HCT116 (cell line): ENCODE data around the gene OSTF1. TPM values are rescaled to one million over a fixed set of nuclear protein-coding genes. Genes with fewer than 3 reads are reported as not detected.

Experiments used
- ATAC-seq: fragments of 200-7000 bp; cut with Tn5 transposase; 2 replicates; pipeline ENCODE4 v1.9.1; 2020; ENCODE audit warnings: mild to moderate bottlenecking, moderate library complexity
- BruUV-seq: library from RNA; stranded (reverse); fragments of 400-500 nt; replicated peaks from 2 replicates; lab custom pipeline; 2021; lab: Mats Ljungman, UMichigan
- CTCF ChIA-PET: fragments of 300-600 bp; sonication (Branson Sonifier 250); formaldehyde crosslinking; loops from one replicate; lab custom pipeline; 2021; ENCODE audit warnings: antibody characterized with exemption; lab: Charles Lee
- POLR2A ChIA-PET: fragments of 300-600, 350-600 bp; sonication (Branson Sonifier 250); formaldehyde crosslinking; loops from one replicate; lab custom pipeline; 2021; ENCODE audit warnings: antibody characterized with exemption; lab: Charles Lee
- RAD21 ChIA-PET, 2 experiments: fragments of 300-600 bp; sonication (Branson Sonifier 250); formaldehyde crosslinking; loops; one replicate each; lab custom pipeline; 2023; ENCODE audit warnings: low total read pairs in 2 of 2; ENCODE audit not compliant: uncharacterized antibody in 2 of 2, unreplicated experiment in 2 of 2, low non-redundant PET in 1 of 2; lab: Charles Lee
- DNase-seq: peaks from one replicate; pipeline ENCODE4 v3.0.0-alpha.2; 2010; ENCODE audit warnings: low read depth, low spot score
- H2AFZ ChIP-seq: fragments of 200-600 bp; shearing (Covaris generic), sonication (generic); 2 replicates; pipeline ENCODE4 v1.6.1; 2017; ENCODE audit warnings: low read depth, mixed run types, mixed read lengths, antibody characterized with exemption, low read length; ENCODE audit not compliant: poor library complexity, severe bottlenecking
- H3K27ac ChIP-seq: 2 replicates; pipeline ENCODE4 v1.5.1; 2012; ENCODE audit warnings: low read depth, low read length
- H3K27me3 ChIP-seq: fragments of 200-600 bp; sonication (generic); 2 replicates; pipeline ENCODE4 v1.6.1; 2016; ENCODE audit warnings: mixed run types, low read length, mixed read lengths; ENCODE audit not compliant: insufficient read depth
- H3K36me3 ChIP-seq, 2 experiments: fragments of 200-500 bp in 1 of 2; fragments of 200-600 bp in 1 of 2; sonication (Bioruptor generic) in 1 of 2; sonication (generic) in 1 of 2; 2 replicates each; pipeline versions ENCODE4 v1.5.1 to v1.6.1; 2014 to 2016; ENCODE audit warnings: low read length in 2 of 2, inconsistent platforms in 1 of 2, mixed read lengths in 1 of 2, mixed run types in 1 of 2; ENCODE audit not compliant: insufficient read depth in 2 of 2, control insufficient read depth in 1 of 2
- H3K4me1 ChIP-seq, 2 experiments: fragments of 200-600 bp in 1 of 2; sonication (generic) in 1 of 2; 2 replicates each; pipeline versions ENCODE4 v1.5.1 to v1.6.1; 2012 to 2017; ENCODE audit warnings: low read length in 2 of 2, inconsistent platforms in 1 of 2, mild to moderate bottlenecking in 1 of 2, mixed read lengths in 1 of 2, mixed run types in 1 of 2, moderate library complexity in 1 of 2; ENCODE audit not compliant: insufficient read depth in 2 of 2, control insufficient read depth in 1 of 2
- H3K4me2 ChIP-seq: fragments of 200-600 bp; sonication (generic); 2 replicates; pipeline ENCODE4 v1.6.1; 2017; ENCODE audit warnings: mixed run types, low read length, mixed read lengths
- H3K4me3 ChIP-seq, 2 experiments: fragments of 200-600 bp in 1 of 2; sonication (generic) in 1 of 2; replicated peaks in 1 of 2; 2 replicates each; pipeline ENCODE4 v1.5.1; 2011 to 2016; ENCODE audit warnings: low read length in 2 of 2, control low read depth in 1 of 2, low read depth in 1 of 2, mild to moderate bottlenecking in 1 of 2, mixed read lengths in 1 of 2, mixed run types in 1 of 2
- H3K79me2 ChIP-seq: fragments of 200-600 bp; sonication (generic); 2 replicates; pipeline ENCODE4 v1.6.1; 2017; ENCODE audit warnings: mild to moderate bottlenecking, mixed run types, low read length, moderate library complexity, mixed read lengths; ENCODE audit not compliant: insufficient read depth
- H3K9ac ChIP-seq: fragments of 200-600 bp; sonication (generic); 2 replicates; pipeline ENCODE4 v1.6.1; 2016; ENCODE audit warnings: low read length, mixed read lengths
- H3K9me2 ChIP-seq: fragments of 200-600 bp; sonication (generic), shearing (Covaris generic); 2 replicates; pipeline ENCODE4 v1.6.1; 2017; ENCODE audit warnings: mixed run types, mild to moderate bottlenecking, moderate library complexity; ENCODE audit not compliant: insufficient read depth
- H3K9me3 ChIP-seq, 2 experiments: fragments of 200-500 bp in 1 of 2; fragments of 200-600 bp in 1 of 2; sonication (Bioruptor generic) in 1 of 2; sonication (generic) in 1 of 2; 2 replicates each; pipeline ENCODE4 v1.6.1; 2014 to 2017; ENCODE audit warnings: low read length in 2 of 2, mixed read lengths in 2 of 2, inconsistent platforms in 1 of 2, low read depth in 1 of 2, mild to moderate bottlenecking in 1 of 2, mixed run types in 1 of 2, moderate library complexity in 1 of 2; ENCODE audit not compliant: control insufficient read depth in 1 of 2, insufficient read depth in 1 of 2
- H4K20me1 ChIP-seq: fragments of 200-600 bp; sonication (generic), shearing (Covaris generic); 2 replicates; pipeline ENCODE4 v1.6.1; 2017; ENCODE audit warnings: mixed run types, mild to moderate bottlenecking, moderate library complexity; ENCODE audit not compliant: insufficient read depth
- EGR1 ChIP-seq: IDR thresholded peaks from 2 replicates; pipeline ENCODE4 v1.6.1; 2012; ENCODE audit warnings: low read depth
- POLR2A ChIP-seq: IDR thresholded peaks from 2 replicates; pipeline ENCODE4 v1.7.0; 2011; ENCODE audit warnings: borderline replicate concordance; ENCODE audit not compliant: insufficient read depth, insufficient read length; ENCODE audit errors: extremely low read depth
- SP1 ChIP-seq: IDR thresholded peaks from 2 replicates; pipeline ENCODE4 v1.6.1; 2012; ENCODE audit warnings: low read depth
- SRF ChIP-seq: IDR thresholded peaks from 2 replicates; pipeline ENCODE4 v1.6.1; 2012; ENCODE audit warnings: low read depth
- intact Hi-C: fragments of 100-400 bp; cut with micrococcal nuclease; formaldehyde crosslinking; loops from 2 replicates; pipeline ENCODE4 v1.10.0; 2022
- total RNA-seq: library from RNA; stranded (reverse); gene quantifications from one replicate; pipeline ENCODE4 v1.2.1, GENCODE V29; 2021; ENCODE audit not compliant: unreplicated experiment
- TF ChIP-seq, protein P1 (sequence below): IDR thresholded peaks from 2 replicates; pipeline ENCODE4 v1.6.1; 2012; ENCODE audit warnings: low read depth
- TF ChIP-seq, protein P2 (sequence below): IDR thresholded peaks from 2 replicates; pipeline ENCODE4 v1.6.1; 2012

Gene OSTF1
- total RNA-seq, 1 experiment from 2014 or later, result 20.7 TPM

- ChIA-PET CTCF (no interaction called here), RAD21 (no interaction called here), POLR2A (no interaction called here)
- BruUV-seq, result no TSS peak
- Histone ChIP-seq H3K27me3 (no peaks in the 10 kb centered on the region), H4K20me1 (no peaks in the 10 kb centered on the region), H3K4me3 (no peak overlapping the region), H2AFZ (no peak overlapping the region), H3K9me3 (no peaks in the 10 kb centered on the region), H3K27ac (no peak overlapping the region), H3K9ac (no peak overlapping the region), H3K79me2 (no peaks in the 10 kb centered on the region), H3K36me3 (no peaks in the 10 kb centered on the region), H3K9me2 (no peaks in the 10 kb centered on the region), H3K4me1 (no peaks in the 10 kb centered on the region), H3K4me2 (no peak overlapping the region)
- ATAC-seq (no peak), DNase-seq (no peak)
- no peak for TF ChIP-seq SRF
- TF ChIP-seq, protein P1, sequence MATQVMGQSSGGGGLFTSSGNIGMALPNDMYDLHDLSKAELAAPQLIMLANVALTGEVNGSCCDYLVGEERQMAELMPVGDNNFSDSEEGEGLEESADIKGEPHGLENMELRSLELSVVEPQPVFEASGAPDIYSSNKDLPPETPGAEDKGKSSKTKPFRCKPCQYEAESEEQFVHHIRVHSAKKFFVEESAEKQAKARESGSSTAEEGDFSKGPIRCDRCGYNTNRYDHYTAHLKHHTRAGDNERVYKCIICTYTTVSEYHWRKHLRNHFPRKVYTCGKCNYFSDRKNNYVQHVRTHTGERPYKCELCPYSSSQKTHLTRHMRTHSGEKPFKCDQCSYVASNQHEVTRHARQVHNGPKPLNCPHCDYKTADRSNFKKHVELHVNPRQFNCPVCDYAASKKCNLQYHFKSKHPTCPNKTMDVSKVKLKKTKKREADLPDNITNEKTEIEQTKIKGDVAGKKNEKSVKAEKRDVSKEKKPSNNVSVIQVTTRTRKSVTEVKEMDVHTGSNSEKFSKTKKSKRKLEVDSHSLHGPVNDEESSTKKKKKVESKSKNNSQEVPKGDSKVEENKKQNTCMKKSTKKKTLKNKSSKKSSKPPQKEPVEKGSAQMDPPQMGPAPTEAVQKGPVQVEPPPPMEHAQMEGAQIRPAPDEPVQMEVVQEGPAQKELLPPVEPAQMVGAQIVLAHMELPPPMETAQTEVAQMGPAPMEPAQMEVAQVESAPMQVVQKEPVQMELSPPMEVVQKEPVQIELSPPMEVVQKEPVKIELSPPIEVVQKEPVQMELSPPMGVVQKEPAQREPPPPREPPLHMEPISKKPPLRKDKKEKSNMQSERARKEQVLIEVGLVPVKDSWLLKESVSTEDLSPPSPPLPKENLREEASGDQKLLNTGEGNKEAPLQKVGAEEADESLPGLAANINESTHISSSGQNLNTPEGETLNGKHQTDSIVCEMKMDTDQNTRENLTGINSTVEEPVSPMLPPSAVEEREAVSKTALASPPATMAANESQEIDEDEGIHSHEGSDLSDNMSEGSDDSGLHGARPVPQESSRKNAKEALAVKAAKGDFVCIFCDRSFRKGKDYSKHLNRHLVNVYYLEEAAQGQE, result no peak
- intact Hi-C loops, result no loop called here
Observed at GRCh38 chr9:75132244-75132643, 43.9 kb downstream of the OSTF1 start.

- POLR2A ChIA-PET, result no interaction called here
- no peak for ATAC-seq
- DNase-seq, result no peak
Observed at GRCh38 chr9:75133396-75133795, 45.1 kb downstream of the OSTF1 start.

More at GRCh38 chr9:75133396-75133795, 45.1 kb downstream of the OSTF1 start:
- no peak for TF ChIP-seq EGR1
- no peak for TF ChIP-seq POLR2A
- TF ChIP-seq, protein P2, sequence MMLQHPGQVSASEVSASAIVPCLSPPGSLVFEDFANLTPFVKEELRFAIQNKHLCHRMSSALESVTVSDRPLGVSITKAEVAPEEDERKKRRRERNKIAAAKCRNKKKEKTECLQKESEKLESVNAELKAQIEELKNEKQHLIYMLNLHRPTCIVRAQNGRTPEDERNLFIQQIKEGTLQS, result no peak
- no peak for TF ChIP-seq SP1
- TF ChIP-seq SRF, result no peak
- H3K9ac ChIP-seq, result no peak overlapping the region
- ChIA-PET CTCF (no interaction called here), RAD21 (no interaction called here)
- intact Hi-C loops, result no loop called here
- no peak overlapping the region for H3K4me3 ChIP-seq
- no peaks in the 10 kb centered on the region for H3K9me3 ChIP-seq
- no peak overlapping the region for H2AFZ ChIP-seq
- BruUV-seq, result no TSS peak
- H3K36me3 ChIP-seq, result no peaks in the 10 kb centered on the region
- H3K4me1 ChIP-seq, result no peaks in the 10 kb centered on the region
- H3K27ac ChIP-seq, result no peak overlapping the region
- no peaks in the 10 kb centered on the region for H4K20me1 ChIP-seq
- H3K4me2 ChIP-seq, result no peak overlapping the region
- no peaks in the 10 kb centered on the region for H3K27me3 ChIP-seq
- H3K79me2 ChIP-seq, result no peaks in the 10 kb centered on the region
- H3K9me2 ChIP-seq, result no peaks in the 10 kb centered on the region
